ENCODE results near the gene WFDC5. TPM values are rescaled to one million over a fixed set of nuclear protein-coding genes. Genes with fewer than 3 reads are reported as not detected.

Gene WFDC5
- total RNA-seq, 1 donor from 2014 or later, result 1.2 TPM

Other genes starting within 250 kb of the WFDC5 start
- gene YWHAB, start 229.5 kb downstream of the WFDC5 start, total RNA-seq (ENCODE audit: insufficient read depth, low replicate concordance), result 57.5 TPM
- gene PABPC1L, start 205.1 kb downstream of the WFDC5 start, total RNA-seq (ENCODE audit: insufficient read depth, low replicate concordance), result 6.5 TPM
- 7.2 TPM for gene TOMM34, start 154.8 kb downstream of the WFDC5 start, total RNA-seq (ENCODE audit: insufficient read depth, low replicate concordance)
- gene STK4, start 148.7 kb downstream of the WFDC5 start, total RNA-seq (ENCODE audit: insufficient read depth, low replicate concordance), result 34.4 TPM
- gene KCNS1, start 14.0 kb downstream of the WFDC5 start, total RNA-seq (ENCODE audit: insufficient read depth, low replicate concordance), result 2.4 TPM
- not detected for gene WFDC12, start 9.3 kb upstream of the WFDC5 start, total RNA-seq (ENCODE audit: insufficient read depth, low replicate concordance)
- gene PI3, start 59.7 kb upstream of the WFDC5 start, total RNA-seq (ENCODE audit: insufficient read depth, low replicate concordance), result not detected
- gene SEMG1, start 91.9 kb upstream of the WFDC5 start, total RNA-seq (ENCODE audit: insufficient read depth, low replicate concordance), result 6.0 TPM
- gene SEMG2, start 106.2 kb upstream of the WFDC5 start, total RNA-seq (ENCODE audit: insufficient read depth, low replicate concordance), result 0.48 TPM
- 2.4 TPM for gene SLPI, start 139.4 kb upstream of the WFDC5 start, total RNA-seq (ENCODE audit: insufficient read depth, low replicate concordance)
- gene RBPJL, start 191.7 kb upstream of the WFDC5 start, total RNA-seq (ENCODE audit: insufficient read depth, low replicate concordance), result not detected
- gene MATN4, start 193.1 kb upstream of the WFDC5 start, total RNA-seq (ENCODE audit: insufficient read depth, low replicate concordance), result not detected
- 28.9 TPM for gene SDC4, start 233.2 kb upstream of the WFDC5 start, total RNA-seq (ENCODE audit: insufficient read depth, low replicate concordance)
- 25.8 TPM for gene SYS1, start 248.0 kb upstream of the WFDC5 start, total RNA-seq (ENCODE audit: insufficient read depth, low replicate concordance)